Measurements from ENCODE around the gene GRM4.

The GRM4 gene

DNA sequence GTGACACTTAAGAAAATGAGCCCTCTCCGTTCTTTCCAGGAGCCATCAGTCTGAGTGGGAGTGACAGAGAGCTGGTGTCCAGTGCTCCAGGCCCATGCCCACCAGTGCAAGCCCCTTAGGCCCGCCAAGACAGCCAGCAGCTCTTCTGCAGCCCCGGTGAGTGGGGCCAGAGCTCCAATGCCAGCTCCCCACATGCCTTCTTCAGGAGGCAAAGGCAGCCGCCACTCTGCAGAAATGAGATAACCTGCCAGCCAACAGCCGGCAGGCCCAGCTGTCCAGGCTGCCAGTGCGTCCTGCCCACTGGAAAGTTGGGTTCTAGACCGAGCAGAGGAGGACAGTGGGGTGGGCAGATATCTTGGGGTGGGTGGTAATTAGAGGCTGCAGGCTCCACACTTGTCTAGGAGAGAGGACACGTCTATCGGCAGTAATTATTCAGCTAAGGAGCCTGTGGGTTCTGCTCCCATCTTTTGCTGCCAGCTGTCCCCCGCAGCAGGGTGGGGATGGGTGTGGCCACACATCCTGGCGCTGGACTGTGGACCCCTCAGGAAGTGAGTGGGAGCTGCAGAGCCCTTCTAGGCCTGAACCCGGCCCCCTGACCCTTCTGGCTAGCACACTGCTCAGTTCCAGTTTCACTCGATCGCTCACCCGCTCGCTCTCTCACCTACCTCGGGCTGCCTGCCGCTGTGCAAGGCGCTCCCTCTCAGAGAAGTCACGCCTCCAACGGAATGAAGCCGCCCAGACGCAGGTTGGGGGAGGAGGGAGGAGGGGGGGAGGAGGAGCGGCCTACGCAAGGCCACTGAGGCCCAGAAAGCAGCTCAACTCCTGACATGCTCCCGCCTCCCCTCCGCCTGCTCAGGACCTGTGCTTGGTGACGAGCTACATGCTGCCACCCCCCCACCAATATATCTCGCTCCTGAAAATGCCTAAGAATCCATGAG, 3.6 kb downstream of the GRM4 start:
- DNase-seq: no peak

- no peak for DNase-seq
These were observed 5.8 kb downstream of the GRM4 start for GRCh38 chr6:34140075-34140474.

DNA sequence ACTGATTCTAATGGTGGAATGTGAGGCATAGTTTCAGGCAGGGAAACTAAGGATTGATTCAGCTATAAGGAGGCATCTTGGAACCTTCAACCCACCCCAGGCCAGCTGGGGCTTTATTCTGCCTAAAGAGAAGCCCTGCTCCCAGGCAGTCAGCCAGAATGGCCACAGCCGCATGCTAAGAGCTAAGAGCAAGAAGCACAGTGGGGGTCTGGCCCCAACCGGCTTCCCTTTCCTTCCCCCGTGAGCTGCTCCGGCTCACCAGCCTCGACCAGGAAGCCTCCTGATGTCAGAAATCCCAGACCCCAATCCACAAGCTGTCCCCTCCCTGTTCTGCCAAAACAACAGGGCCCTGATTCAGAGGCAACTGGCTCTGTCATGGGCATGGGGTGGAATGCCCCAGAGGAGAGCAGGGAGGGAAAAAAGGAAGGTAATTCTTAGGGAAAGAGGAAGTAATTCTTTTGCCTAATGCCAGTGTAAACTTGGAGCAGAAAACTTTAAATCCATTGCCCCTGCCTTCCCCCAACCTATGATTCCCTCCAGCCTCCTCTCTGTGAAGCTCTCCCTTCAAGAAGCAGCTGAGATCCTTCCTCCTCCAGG, 6.9 kb downstream of the GRM4 start:
- DNase-seq: no peak

DNA sequence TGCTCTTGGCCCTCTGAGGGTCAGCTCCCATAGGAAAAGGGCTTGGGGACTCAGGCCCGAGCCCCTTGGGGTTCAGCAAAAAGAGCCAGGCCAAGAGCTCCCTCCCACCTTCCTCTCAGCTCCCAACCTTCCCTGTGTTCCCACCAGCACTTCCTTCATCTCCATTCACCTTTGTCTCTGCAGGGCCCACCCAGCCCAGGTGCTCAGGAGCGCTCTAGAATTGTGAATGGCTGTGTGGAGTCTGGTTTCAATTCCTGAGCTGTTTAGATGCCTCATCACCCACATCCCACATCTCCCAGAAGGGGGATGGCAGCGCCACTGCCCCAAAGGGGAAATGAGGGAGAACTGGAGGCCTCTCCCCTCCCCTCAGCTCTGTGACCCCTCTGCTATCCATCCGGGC, 7.7 kb downstream of the GRM4 start:
- DNase-seq: no peak

DNA sequence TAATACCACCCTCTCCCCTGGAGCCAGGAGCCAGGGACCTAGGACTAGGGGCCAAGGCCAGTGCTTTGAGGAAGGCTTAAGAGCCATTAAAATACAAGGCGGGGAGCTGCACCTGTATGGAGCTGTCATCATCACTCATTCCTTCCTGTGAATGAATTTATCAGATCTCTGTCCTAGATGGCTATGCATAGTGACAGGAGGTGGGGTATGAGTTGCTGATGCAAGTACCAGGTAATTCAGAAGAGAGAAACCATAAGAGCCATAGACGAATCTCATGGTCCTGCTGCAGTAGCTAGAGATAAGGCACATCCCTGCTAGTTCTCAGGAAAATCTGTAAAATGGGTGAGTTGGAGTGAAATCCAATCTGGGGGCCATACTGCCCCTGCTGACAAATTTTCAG, 10.3 kb downstream of the GRM4 start:
- no peak for DNase-seq

DNA sequence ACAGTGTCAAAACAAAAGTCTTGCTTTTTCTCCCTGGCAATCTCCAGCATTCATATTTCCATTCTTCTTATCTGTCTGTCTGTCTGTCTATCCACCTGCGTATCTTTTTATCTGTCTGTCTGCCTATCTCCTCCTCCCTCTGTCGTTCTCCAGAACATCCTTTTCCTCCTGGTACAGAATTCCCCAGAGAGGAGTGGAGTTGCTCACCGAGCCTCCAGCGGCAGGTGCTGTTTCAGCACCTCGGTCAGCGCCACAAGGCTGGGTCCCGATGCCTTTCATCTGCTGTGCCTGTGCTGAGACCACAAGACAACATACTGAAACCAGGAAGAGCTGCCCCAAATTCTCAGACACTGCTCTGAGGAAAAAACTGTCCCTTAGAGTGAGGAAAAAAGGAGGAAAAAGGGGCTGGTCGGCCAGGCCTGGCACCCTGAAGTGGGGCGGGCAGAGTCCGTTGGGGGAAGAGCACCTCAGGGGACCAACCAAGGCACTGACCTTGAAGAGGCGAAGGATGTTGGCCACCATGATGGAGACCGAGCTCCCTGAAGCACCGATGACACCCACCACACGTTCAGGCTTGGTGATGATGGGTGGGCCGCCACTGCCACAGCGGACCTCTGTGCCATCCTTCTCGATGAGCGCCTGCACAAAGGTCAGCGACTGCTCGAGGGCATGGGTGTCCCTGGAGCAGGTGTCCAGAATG, 13.3 kb downstream of the GRM4 start:
- peak; percentile 52 for DNase-seq

- DNase-seq: no peak
These were observed 14.3 kb downstream of the GRM4 start for GRCh38 chr6:34131326-34132290.

GRCh38 chr6:34130862-34131261, 15.0 kb downstream of the GRM4 start:
- DNase-seq: no peak

DNA sequence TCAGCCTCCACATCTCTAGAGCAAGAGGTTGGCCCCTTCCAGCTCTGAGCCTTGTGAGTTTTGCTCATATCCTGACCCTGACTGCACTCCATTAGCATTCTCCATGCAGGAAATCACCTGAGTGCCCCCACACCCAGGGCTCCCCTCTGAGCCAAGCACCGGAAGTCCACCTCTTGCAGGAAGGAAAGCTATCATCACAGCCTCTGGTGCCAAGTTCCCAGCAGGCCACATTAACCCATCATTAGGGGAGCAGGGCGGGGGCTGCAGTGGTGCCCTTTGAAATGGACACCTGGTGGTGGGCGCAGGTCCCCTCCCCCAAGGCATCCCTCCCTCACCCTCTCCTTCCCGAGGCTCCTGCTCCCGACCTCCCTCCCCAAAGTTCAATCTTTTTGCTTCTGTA, 16.1 kb downstream of the GRM4 start:
- DNase-seq: no peak

DNA sequence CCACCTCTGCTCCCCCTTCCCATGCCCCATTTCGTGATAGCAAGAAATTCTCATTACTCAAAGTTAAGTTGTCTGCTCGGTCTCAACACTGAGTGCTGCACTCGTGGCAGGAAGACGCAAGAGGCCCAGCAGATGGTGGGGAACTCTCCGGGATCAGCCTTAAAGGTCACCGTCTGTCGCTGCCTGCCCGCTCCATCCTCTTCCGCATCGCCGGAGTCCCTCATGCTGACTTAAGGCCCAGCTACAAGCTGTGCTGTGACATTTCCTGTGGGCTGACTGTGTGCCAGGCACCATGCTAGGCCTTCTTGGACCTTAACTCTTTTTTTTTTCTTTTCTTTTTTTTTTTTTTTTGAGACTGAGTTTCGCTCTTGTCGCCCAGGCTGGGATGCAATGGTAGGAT, 17.8 kb downstream of the GRM4 start:
- no peak for DNase-seq

DNA sequence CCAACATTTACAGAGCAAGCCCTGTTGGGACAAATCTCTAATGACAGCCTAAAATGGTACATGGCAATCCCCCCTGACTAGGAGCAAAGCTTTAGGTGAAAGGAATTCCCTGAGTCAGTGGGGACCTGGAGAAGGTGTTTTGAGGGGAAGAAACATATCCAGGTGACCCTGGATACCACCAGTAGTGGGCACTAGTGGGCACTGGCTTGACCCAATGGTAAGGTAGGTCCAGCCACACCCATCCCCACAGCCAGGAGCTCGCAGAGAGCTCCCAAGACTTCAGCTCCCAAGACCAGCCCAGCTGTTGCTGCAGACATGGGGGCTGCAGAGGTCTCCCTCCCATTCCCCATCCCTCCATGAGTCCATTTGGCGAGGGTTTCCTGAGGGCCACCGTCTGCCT, 19.5 kb downstream of the GRM4 start:
- no peak for DNase-seq

DNA sequence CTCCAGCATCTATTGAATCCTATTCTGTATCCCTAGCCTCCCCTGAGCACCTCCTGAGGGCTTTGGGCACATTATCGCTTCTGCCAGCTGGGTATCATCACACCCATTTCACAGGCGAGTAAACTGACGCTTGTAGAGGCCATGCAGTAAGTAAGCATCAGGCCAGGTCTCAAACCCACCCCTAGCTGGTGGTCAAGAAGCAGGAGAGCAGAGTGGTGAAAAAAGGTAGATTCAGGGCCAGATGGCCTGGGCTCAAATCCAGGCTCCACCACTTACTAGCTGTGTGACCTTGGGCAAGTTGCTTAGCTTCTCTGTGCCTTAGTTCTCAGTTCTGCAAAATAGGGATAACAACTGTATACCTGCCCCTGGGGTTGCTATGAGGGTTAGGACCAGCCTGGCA, 19.9 kb downstream of the GRM4 start:
- DNase-seq: no peak

- DNase-seq: no peak
These were observed 24.8 kb downstream of the GRM4 start for GRCh38 chr6:34120953-34121675.

DNA sequence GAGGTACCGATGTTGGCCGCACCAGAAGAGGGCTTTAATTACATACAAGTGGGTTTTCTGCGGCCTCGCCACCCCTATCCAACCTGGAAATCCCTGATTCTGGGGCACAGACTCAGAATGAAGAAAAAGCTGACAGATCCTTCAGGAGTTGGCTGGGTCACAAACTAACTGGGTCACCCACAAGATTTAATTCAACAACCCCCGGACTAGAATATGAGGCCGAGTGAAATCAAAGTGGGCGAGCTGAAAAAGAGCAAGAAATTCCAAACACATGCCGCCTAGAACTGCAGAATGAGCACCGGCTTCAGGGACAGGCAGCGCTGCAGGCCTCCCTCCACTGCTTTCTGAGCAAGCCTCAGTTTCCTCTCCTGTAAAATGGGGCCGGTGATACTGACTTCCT, 30.0 kb downstream of the GRM4 start:
- no peak for DNase-seq

GRCh38 chr6:34115403-34115795, 30.5 kb downstream of the GRM4 start:
- DNase-seq: no peak

DNA sequence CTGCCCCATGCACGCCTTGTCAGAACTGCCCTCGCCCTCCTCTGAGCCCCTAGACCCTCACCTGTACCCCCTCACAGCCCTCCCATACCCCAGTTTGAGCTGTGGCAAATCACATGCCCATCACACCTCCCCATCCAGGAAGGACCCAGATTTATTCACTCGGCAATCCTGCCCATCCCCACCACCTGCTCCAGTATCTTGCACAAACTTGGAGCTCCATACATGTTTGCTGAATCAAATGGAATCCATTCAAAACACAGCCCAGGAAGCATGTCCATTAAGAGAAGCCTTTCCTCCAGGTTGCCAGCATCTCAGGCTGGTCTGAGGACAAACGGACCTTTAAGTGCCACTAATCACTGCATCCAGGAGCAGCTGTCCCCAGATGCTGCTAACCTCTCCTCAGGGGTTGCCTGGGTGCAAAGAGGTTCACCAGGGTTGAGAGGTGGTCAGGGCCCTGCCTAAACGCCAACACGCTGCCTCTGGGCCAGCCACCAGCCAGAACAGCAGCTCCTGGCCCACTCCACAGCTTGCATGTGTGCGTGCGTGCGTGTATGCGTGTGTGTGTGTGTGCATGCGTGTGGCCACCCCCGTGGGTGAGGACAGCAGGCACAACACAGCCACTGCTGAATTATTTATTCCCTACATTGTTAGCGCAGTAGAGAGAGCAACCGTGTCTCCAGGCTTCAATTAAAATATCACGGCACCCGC, 31.0 kb downstream of the GRM4 start:
- no peak for DNase-seq

DNA sequence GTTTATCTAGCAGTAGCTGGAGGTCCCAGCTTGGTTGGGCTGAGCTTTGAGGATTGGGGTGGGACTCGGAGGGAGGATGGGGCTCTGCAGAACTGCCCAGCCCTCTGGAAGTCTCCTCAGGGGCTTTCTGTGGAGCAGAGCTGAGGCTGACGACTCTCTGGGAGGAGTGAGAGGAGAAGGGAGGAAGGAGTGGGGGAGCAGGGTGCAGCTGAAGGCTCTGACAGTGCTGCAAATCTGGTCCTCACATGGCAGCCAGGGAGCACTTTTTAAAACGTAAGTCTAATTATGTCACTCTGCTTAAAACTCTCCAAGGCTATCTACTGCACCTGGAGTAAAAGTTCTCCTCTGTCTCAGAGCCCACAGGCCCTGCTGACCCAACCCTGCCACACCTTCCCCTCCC, 32.4 kb downstream of the GRM4 start:
- DNase-seq: no peak

DNA sequence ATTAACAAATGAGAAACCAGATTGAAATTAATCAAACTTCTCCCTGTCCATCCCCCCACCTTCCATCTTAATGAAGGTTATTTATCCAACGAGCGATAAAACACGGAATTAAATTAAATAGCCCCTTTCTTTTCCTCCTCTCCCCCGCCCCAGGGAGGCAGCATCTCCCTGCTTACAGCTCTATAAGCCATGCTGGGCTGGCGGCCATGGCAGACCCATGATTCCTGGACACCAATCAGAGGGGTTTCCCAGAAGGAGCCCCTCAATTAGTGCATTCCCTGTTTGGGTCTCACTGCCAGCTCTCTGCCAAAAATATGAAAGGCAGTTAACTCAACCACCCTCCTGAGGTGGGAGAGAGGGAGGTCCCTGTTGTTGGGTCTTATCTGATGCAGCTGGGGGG, 33.8 kb downstream of the GRM4 start:
- DNase-seq: no peak

DNA sequence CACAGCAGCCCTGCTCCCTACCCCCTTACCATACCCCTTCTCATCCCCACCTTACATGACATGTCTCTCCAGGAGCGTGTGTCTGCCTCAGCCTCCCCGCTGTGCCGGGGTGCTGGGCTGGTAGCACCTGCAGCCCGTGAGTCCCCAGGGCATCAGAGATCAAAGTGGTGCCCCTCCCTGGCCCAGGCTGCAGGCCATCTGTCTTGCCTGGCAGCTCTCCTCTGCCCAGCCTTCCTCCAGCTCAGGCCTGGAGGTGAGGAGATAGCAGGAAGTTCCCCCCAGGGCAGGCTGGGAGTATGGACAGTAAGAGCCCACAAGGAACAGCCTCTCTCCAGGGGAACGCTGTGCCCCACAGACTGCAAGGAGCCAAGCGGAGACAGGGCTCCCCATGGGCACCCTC, 35.3 kb downstream of the GRM4 start:
- DNase-seq: peak; percentile 5

- no peak for DNase-seq
These were observed 37.7 kb downstream of the GRM4 start for GRCh38 chr6:34108176-34108575.

DNA sequence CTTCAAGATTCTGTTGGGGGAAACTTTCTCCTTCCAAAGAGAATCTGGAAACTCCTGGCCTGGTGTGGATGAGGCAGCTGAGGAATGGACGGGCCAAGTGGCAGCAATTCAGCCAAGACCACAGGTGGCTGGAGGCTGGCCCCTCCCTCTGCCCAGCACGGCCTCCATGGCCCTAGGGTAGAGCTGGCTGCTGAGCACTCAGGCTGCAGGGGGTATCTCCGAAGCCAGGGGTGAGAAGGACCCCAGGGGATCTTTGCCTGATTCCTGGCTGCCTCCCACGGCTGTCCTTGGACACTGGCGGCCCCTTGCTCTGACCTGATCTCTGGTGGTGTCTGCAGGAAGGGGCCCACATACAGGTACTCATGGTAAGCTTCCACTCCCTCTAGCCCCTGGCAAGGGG, 39.0 kb downstream of the GRM4 start:
- DNase-seq: no peak

All from NCI-H226 (cell line).